Activated CD4-positive, alpha-beta T cell treated with anti-CD3 and anti-CD28 coated beads for 36 hours (primary cell): ENCODE measurements around the gene ARHGDIB. TPM values are rescaled to one million over a fixed set of nuclear protein-coding genes. Genes with fewer than 3 reads are reported as not detected.

ENCODE experiments used
- ATAC-seq: fragments of 200-7000 bp; cut with Tn5 transposase; one replicate; pipeline ENCODE4 v1.10.0; 2021; ENCODE audit warnings: mild to moderate bottlenecking, moderate library complexity
- CTCF ChIA-PET: fragments of 350-600 bp; sonication (Branson Sonifier 250); formaldehyde crosslinking; loops from one replicate; lab custom pipeline; 2021; ENCODE audit warnings: antibody characterized with exemption; lab: Charles Lee
- POLR2A ChIA-PET: fragments of 350-600 bp; sonication (Branson Sonifier 250); formaldehyde crosslinking; loops from one replicate; lab custom pipeline; 2021; ENCODE audit warnings: antibody characterized with exemption, inconsistent platforms; lab: Charles Lee
- DNase-seq: peaks from one replicate; pipeline ENCODE4 v3.0.0-alpha.2; 2020
- H3K27ac Mint-ChIP-seq: one replicate; pipeline ENCODE4 v1.8.0; 2021; ENCODE audit warnings: mixed read lengths
- H3K27me3 Mint-ChIP-seq: one replicate; pipeline ENCODE4 v1.8.0; 2021; ENCODE audit warnings: mixed read lengths
- H3K36me3 Mint-ChIP-seq: one replicate; pipeline ENCODE4 v1.8.0; 2021; ENCODE audit warnings: low read depth, mixed read lengths
- H3K4me1 Mint-ChIP-seq: one replicate; pipeline ENCODE4 v1.8.0; 2021; ENCODE audit warnings: mixed read lengths
- H3K4me3 Mint-ChIP-seq: one replicate; pipeline ENCODE4 v1.8.0; 2021; ENCODE audit warnings: mild to moderate bottlenecking, moderate library complexity, mixed read lengths
- H3K9me3 Mint-ChIP-seq: one replicate; pipeline ENCODE4 v1.8.0; 2021; ENCODE audit warnings: low read depth, mixed read lengths
- intact Hi-C, 2 experiments: fragments of 100-400 bp; cut with DNase I in 1 of 2; cut with micrococcal nuclease in 1 of 2; formaldehyde crosslinking; loops; one replicate each; pipeline versions ENCODE4 v1.14.2 to v1.15.1; 2022 to 2024; cut with DNase I, micrococcal nuclease
- total RNA-seq, 2 experiments: library from RNA; stranded (reverse); gene quantifications; one replicate each; pipeline ENCODE4 v1.2.3, GENCODE V29; 2021

ARHGDIB gene
- total RNA-seq, 2 experiments from 2014 or later = 596 to 912 TPM

GRCh38 chr12:14920475-14921126, 40.8 kb downstream of the ARHGDIB start:
- DNase-seq (no peak), ATAC-seq (peak; percentile 79)
- H3K36me3 Mint-ChIP-seq = peaks cover 30% of the 10 kb centered on the region
- H3K9me3 Mint-ChIP-seq = no peaks in the 10 kb centered on the region
- H3K4me3 Mint-ChIP-seq = no peak overlapping the region
- peaks cover 16% of the 10 kb centered on the region for H3K4me1 Mint-ChIP-seq
- H3K27ac Mint-ChIP-seq = peak overlapping the region; percentile 8
- ChIA-PET POLR2A (no interaction called here), CTCF (interaction anchor here (0.8 to 1.9 kb wide), 5 partner anchors 10 to 301 kb away, joined by 3 to 8 read pairs (median 3); partner anchors contain the start of gene RERG)
- no peaks in the 10 kb centered on the region for H3K27me3 Mint-ChIP-seq
- intact Hi-C loops = no loop called here

- H3K36me3 Mint-ChIP-seq = peaks cover 36% of the 10 kb centered on the region
- peak; percentile 54 for ATAC-seq
- intact Hi-C loops = no loop called here
- ChIA-PET POLR2A (no interaction called here), CTCF (interaction anchor here (1.3 to 1.9 kb wide), 2 partner anchors 9 to 302 kb away, joined by 3 to 8 read pairs; partner anchors contain the start of gene RERG)
- H3K4me3 Mint-ChIP-seq = no peak overlapping the region
- no peaks in the 10 kb centered on the region for H3K27me3 Mint-ChIP-seq
- H3K9me3 Mint-ChIP-seq = no peaks in the 10 kb centered on the region
- H3K27ac Mint-ChIP-seq = no peak overlapping the region
- no peak for DNase-seq
- peaks cover 20% of the 10 kb centered on the region for H3K4me1 Mint-ChIP-seq
Observed at GRCh38 chr12:14919455-14919854, 41.9 kb downstream of the ARHGDIB start.

DNA sequence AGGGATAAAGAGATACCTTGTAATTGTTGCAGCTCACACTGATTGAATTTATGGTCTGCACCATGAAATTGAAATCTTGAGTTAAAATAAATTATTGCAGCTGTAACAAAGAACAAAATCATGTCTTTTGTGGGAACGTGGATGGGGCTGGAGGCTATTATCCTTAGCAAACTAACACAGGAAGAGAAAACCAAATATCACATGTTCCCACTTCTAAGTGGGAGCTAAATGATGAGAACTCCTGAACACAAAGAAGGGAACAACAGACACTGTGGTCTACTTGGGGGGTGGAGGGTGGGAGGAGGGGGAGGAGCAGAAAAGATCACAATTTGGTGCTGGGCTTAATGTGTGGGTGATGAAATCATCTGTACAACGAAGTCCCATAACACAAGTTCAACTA, 45.7 kb downstream of the ARHGDIB start:
- Mint-ChIP-seq H3K4me3 (no peak overlapping the region), H3K9me3 (peaks cover 2% of the 10 kb centered on the region), H3K27me3 (no peaks in the 10 kb centered on the region), H3K4me1 (peaks cover 23% of the 10 kb centered on the region), H3K27ac (no peak overlapping the region), H3K36me3 (peaks cover 44% of the 10 kb centered on the region)
- DNase-seq (no peak), ATAC-seq (no peak)
- intact Hi-C loops = no loop called here
- POLR2A ChIA-PET = no interaction called here
- CTCF ChIA-PET = interaction anchor here (0.8 kb wide), 1 partner anchor 19 kb away, joined by 3 read pairs; no protein-coding TSS in a partner anchor

GRCh38 chr12:14913381-14913781, 48.0 kb downstream of the ARHGDIB start:
- ATAC-seq (no peak), DNase-seq (no peak)
- POLR2A ChIA-PET = no interaction called here
- intact Hi-C loops = no loop called here
- Mint-ChIP-seq H3K27me3 (no peaks in the 10 kb centered on the region), H3K4me3 (no peak overlapping the region), H3K27ac (no peak overlapping the region), H3K9me3 (peaks cover 3% of the 10 kb centered on the region), H3K36me3 (peaks cover 44% of the 10 kb centered on the region), H3K4me1 (peaks cover 31% of the 10 kb centered on the region)
- CTCF ChIA-PET = interaction anchor here (0.7 to 1.4 kb wide), 3 partner anchors 14 to 371 kb away, joined by 3 to 4 read pairs (median 3); no protein-coding TSS in a partner anchor

DNA sequence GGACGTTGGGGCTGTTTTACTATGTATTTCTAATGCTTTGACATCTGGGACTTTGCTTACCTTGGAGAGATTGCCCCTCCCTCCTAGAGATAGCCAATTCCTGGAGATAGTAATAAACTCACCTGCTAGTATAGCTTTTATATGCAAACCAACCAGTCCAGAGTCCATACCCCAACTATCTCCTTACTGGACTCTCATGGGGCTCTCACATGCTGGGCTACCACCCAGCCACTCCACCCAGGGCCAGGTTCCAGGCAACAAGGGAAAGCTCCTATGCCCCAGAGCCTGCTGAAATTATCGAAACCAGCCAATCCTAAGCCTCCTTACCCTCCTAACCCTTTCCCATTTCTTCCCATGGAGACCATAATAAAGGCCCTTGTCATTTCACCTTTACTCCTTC, 50.3 kb downstream of the ARHGDIB start:
- Mint-ChIP-seq H3K27ac (peak overlapping the region; percentile 91), H3K9me3 (peaks cover 6% of the 10 kb centered on the region), H3K4me1 (peaks cover 39% of the 10 kb centered on the region), H3K27me3 (no peaks in the 10 kb centered on the region), H3K36me3 (peaks cover 45% of the 10 kb centered on the region), H3K4me3 (no peak overlapping the region)
- DNase-seq = no peak
- intact Hi-C loops = loop anchor here (2.0 kb wide), 3 partner anchors 26 to 50 kb away; partner anchors contain the start of genes ARHGDIB (in 1 of the 2), ERP27 (in 1 of the 2) and MGP (in 1 of the 2)
- POLR2A ChIA-PET = interaction anchor here (0.7 kb wide), 1 partner anchor 51 kb away, joined by 3 read pairs; no protein-coding TSS in a partner anchor
- CTCF ChIA-PET = interaction anchor here (0.6 to 1.4 kb wide), 5 partner anchors 12 to 60 kb away, joined by 3 to 4 read pairs (median 3); no protein-coding TSS in a partner anchor
- no peak for ATAC-seq

GRCh38 chr12:14910090-14910915, 51.1 kb downstream of the ARHGDIB start:
- intact Hi-C loops = loop anchor here (1.0 to 2.0 kb wide), 10 partner anchors 26 to 140 kb away; partner anchors contain the start of genes ARHGDIB (in 2 of the 2), ERP27 (in 1 of the 2) and MGP (in 1 of the 2)
- ChIA-PET CTCF (interaction anchor here (0.6 to 1.4 kb wide), 8 partner anchors 9 to 59 kb away, joined by 3 to 4 read pairs (median 3); no protein-coding TSS in a partner anchor), POLR2A (interaction anchor here (0.6 to 0.8 kb wide), 3 partner anchors 35 to 51 kb away, joined by 3 read pairs; no protein-coding TSS in a partner anchor)
- Mint-ChIP-seq H3K4me1 (peaks cover 41% of the 10 kb centered on the region), H3K27me3 (no peaks in the 10 kb centered on the region), H3K27ac (peak overlapping the region; percentile 91), H3K4me3 (peak overlapping the region; percentile 37), H3K9me3 (peaks cover 6% of the 10 kb centered on the region), H3K36me3 (peaks cover 39% of the 10 kb centered on the region)
- DNase-seq (peak; percentile 73), ATAC-seq (peak; percentile 85)

DNA sequence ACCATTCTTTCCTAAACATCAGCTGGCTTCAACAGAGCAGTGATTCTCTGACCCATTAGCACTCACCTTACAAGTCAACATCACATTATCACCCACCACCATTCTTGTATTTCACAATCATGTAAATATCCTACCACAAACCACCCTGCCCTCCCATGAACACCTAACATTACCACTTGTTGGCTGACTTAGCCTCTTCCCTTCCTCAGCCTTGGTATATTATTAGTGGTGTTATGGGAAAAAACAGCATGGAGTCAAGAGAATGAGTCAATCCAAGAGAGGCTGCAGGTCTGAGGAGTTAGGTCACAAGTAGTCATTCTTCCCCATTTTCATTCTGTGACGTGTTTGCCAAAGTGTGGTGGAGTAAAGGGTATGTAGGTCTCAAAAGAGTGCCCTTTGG, 53.4 kb downstream of the ARHGDIB start:
- Mint-ChIP-seq H3K4me1 (peaks cover 41% of the 10 kb centered on the region), H3K9me3 (peaks cover 6% of the 10 kb centered on the region), H3K27ac (no peak overlapping the region), H3K27me3 (no peaks in the 10 kb centered on the region), H3K4me3 (no peak overlapping the region), H3K36me3 (peaks cover 25% of the 10 kb centered on the region)
- ChIA-PET POLR2A (no interaction called here), CTCF (no interaction called here)
- DNase-seq (peak; percentile 24), ATAC-seq (peak; percentile 21)
- intact Hi-C loops = no loop called here

GRCh38 chr12:14906114-14906513, 55.3 kb downstream of the ARHGDIB start:
- intact Hi-C loops = no loop called here
- POLR2A ChIA-PET = no interaction called here

GRCh38 chr12:14905269-14906004, 56.0 kb downstream of the ARHGDIB start:
- Mint-ChIP-seq H3K4me3 (no peak overlapping the region), H3K9me3 (peaks cover 4% of the 10 kb centered on the region), H3K4me1 (peaks cover 34% of the 10 kb centered on the region), H3K27me3 (no peaks in the 10 kb centered on the region), H3K36me3 (peaks cover 18% of the 10 kb centered on the region), H3K27ac (no peak overlapping the region)
- POLR2A ChIA-PET = no interaction called here
- DNase-seq = no peak
- CTCF ChIA-PET = no interaction called here
- intact Hi-C loops = no loop called here
- no peak for ATAC-seq

More at GRCh38 chr12:14906114-14906513, 55.3 kb downstream of the ARHGDIB start:
- Mint-ChIP-seq H3K4me1 (peaks cover 40% of the 10 kb centered on the region), H3K36me3 (peaks cover 20% of the 10 kb centered on the region), H3K27ac (no peak overlapping the region), H3K4me3 (no peak overlapping the region), H3K9me3 (peaks cover 4% of the 10 kb centered on the region), H3K27me3 (no peaks in the 10 kb centered on the region)
- CTCF ChIA-PET = interaction anchor here (0.6 kb wide), 1 partner anchor 33 kb away, joined by 5 read pairs; no protein-coding TSS in a partner anchor
- ATAC-seq (no peak), DNase-seq (no peak)

GRCh38 chr12:14904854-14905253, 56.5 kb downstream of the ARHGDIB start:
- no peak for DNase-seq
- H3K36me3 Mint-ChIP-seq = peaks cover 18% of the 10 kb centered on the region
- peaks cover 28% of the 10 kb centered on the region for H3K4me1 Mint-ChIP-seq
- no peak for ATAC-seq
- intact Hi-C loops = no loop called here
- H3K27ac Mint-ChIP-seq = no peak overlapping the region
- H3K9me3 Mint-ChIP-seq = peaks cover 4% of the 10 kb centered on the region
- no peaks in the 10 kb centered on the region for H3K27me3 Mint-ChIP-seq
- POLR2A ChIA-PET = no interaction called here
- H3K4me3 Mint-ChIP-seq = no peak overlapping the region
- CTCF ChIA-PET = no interaction called here
